Activated naive CD4-positive, alpha-beta T cell treated with anti-CD3 and anti-CD28 coated beads, Interleukin-2, amount 50 U/mL, for 72 hours (primary cell): ENCODE measurements around the gene GUCY1A1. TPM values are rescaled to one million over a fixed set of nuclear protein-coding genes. Genes with fewer than 3 reads are reported as not detected.

Source experiments
- ATAC-seq, 2 donors: fragments of 150-1000 bp; cut with Tn5 transposase; 2 replicates each; pipeline ENCODE4 v1.10.0; 2021; ENCODE audit warnings: mild to moderate bottlenecking in 2 of 2, moderate library complexity in 2 of 2
- DNase-seq, 2 donors: peaks; one replicate each; pipeline ENCODE4 v3.0.0; 2021 to 2022; ENCODE audit warnings: low spot score in 2 of 2
- H3K27ac Mint-ChIP-seq, 2 donors: one replicate each; pipeline ENCODE4 v1.8.0; 2022; ENCODE audit warnings: mild to moderate bottlenecking in 2 of 2, mixed read lengths in 2 of 2
- H3K36me3 Mint-ChIP-seq, 2 donors: one replicate each; pipeline ENCODE4 v1.8.0; 2022; ENCODE audit warnings: mixed read lengths in 2 of 2
- H3K9me3 Mint-ChIP-seq, 2 donors: one replicate each; pipeline ENCODE4 v1.8.0; 2022; ENCODE audit warnings: mixed read lengths in 2 of 2
- total RNA-seq, 2 donors: library from RNA; stranded (reverse); gene quantifications; one replicate each; pipeline ENCODE4 v1.2.3, GENCODE V29; 2022

GUCY1A1 gene
- total RNA-seq, 2 donors from 2014 or later: not detected

DNA sequence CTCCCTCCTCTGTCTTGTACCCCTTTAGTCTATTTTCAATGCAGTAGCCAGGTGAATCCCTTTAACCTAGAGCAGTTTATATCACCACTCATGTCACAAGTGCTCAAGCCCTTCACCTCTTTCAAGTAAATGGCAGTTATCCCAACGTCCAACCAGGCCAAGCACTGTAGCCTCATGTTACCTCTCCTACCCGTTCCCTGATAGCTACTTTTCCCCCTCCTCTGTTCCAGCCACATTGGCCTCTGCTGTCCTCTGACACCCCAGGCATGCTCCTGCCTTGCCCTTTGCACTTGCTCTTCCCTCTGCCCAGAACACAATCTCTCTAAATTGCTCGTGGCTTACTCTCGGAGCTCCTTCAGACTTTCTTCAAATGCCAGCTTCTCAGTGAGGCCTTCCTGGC, 107.4 kb downstream of the GUCY1A1 start:
- Mint-ChIP-seq H3K27ac (no peak overlapping the region), H3K9me3 (no peaks in the 10 kb centered on the region), H3K36me3 (no peaks in the 10 kb centered on the region)
- ATAC-seq (no peak), DNase-seq (no peak)

DNA sequence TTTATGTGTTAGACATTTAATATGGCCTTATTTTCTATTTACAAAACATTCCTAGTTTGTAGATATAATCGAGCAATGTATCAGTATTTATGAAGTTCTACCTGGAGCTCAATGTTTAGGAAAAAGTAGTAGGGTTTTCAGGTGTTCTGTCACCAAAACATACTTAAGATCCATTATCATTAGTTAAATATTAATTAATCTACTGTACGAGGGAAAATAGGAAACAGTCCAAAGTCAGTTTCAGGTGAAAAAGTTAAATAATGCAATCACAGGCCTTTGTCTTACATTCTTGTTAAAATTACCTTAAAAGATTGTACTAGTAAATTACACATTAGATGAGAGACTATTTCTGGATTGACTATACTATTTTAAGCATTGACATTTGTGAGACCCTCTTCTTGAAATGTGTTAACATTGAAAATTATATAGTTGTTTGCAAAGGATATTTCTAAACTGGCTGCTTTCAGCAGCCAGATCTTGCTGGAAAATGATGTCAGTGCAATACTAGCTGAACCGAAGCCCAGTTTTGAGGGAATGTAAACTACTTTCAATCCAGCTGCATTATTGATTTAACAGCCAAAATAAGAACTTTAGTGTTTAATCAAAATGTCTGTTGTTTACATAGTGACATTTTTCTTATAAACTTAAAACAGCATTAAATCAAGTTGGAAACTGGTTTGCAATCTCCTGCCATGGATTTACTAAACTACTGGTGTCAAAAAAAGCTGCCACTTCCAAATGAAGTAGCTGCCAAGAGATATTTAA, 111.5 kb downstream of the GUCY1A1 start:
- DNase-seq (no peak), ATAC-seq (no peak)
- Mint-ChIP-seq H3K36me3 (no peaks in the 10 kb centered on the region), H3K9me3 (no peaks in the 10 kb centered on the region), H3K27ac (no peak overlapping the region)

DNA sequence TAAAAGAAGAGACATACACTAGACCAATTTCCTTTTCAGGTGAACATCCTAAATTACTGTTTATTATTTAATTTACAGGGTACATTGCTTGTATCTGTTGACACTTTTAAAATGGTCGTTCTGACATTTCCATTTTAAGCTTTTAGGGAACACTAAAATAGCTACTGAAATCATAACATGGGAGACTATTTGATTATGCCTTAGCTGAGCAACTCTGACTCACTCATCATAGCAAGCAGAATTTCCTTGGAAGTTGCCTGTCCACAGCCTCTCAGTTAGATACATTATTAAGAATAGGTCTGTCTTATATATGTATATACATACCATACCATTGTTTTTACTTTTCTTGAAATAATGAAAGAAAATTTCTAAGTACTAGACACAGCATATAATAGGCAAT, 114.1 kb downstream of the GUCY1A1 start:
- Mint-ChIP-seq H3K36me3 (no peaks in the 10 kb centered on the region), H3K27ac (no peak overlapping the region), H3K9me3 (no peaks in the 10 kb centered on the region)
- no peak for DNase-seq
- no peak for ATAC-seq

DNA sequence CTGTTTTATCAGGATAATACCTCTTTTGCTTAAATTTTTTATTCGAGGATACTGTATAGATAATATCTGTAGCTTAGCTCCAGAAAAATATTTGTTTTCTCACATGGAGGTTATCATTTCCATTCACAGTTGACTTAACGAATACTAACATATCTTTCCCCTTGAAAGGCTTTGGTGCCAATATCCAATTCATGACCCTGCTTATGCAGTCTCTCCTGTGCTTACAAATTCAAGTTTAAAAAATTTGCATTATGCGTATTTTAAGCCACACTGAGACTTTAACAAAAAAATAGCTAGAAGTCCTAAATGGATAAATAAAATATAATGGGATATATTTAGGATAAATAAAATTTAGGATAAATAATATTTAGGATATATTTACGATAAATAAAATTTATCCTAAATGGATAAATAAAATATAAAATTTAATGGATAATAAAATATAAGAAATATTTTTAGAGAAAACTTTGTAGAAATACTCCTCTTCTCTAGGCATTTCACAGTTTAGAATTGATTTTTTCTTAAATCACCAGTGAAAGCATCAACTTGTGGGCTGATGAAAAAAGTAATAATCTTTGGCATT, 114.7 kb downstream of the GUCY1A1 start:
- no peaks in the 10 kb centered on the region for H3K9me3 Mint-ChIP-seq
- H3K27ac Mint-ChIP-seq: no peak overlapping the region

More for the DNA sequence above, 114.7 kb downstream of the GUCY1A1 start:
- DNase-seq (no peak), ATAC-seq (no peak)
- no peaks in the 10 kb centered on the region for H3K36me3 Mint-ChIP-seq

Other genes starting within 250 kb of the GUCY1A1 start
- gene GUCY1B1, start 92.2 kb downstream of the GUCY1A1 start, total RNA-seq: under 1 TPM; 0.20 to 0.27 TPM
- gene ASIC5, start 199.4 kb downstream of the GUCY1A1 start, total RNA-seq: not detected
- gene TDO2, start 236.8 kb downstream of the GUCY1A1 start, total RNA-seq: not detected